NCI-H510A treated with DMSO at 0.1 percent for 48 hours (cell line): ENCODE results near the gene SMAD3.

Experiments
- DNase-seq: peaks from one replicate; lab custom pipeline; 2025; lab: John Stamatoyannopoulos, UW

Gene SMAD3

DNA sequence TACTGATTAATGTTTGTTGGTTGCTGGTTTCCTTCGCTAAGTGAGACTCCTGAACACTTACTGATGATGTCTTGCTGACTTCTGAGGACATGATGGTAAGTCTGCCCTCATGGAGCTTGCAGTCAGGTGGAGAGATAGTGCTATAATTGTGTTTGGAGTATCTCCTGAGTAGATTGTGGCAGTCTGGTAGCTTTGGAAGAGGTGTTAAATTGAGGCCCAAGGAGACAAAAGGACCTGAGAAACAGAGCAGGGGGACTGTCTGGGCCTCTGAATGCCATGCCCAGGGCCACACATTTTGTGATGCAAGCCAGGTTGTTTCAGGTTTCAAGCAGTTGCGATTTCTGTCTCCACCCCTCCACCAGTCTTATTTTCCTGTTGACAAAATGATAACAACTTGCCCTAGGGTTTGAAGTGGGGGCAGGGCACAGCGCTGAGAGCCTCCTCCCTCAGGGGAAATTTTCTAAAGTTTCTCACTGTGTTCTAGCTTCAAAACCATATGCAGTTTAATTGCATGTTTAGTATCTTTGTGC, 16.7 kb downstream of the SMAD3 start:
- no peak for DNase-seq

DNA sequence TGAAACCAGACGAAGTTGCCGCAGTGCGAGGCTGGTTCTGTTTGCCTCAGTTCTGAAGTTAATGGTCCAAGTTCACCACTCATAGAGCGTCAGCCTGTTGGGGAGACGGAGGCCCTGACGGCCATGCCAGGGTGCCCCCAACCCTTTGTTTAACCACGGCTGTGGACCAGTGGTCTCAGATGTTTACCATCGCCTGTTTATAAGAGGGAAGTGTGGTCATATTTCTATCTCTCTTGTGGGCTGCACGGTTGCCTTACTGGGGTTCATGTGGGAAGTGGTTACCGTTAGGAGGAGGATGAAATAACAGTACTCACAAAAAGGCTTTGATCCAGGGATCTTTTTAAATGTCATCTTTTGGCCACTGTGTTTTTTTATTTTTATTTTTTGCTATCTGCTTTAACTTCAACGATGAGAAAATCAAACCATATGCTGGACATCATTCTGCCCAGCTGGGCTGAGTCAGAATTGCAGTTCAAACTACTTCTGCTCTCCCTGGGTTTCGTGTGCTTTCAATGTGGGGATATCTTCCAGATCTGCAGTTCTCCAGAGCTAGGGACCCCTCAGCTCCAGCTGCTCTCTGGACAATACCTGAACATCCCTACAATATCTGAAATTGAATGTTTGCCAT, 17.8 kb downstream of the SMAD3 start:
- no peak for DNase-seq

DNA sequence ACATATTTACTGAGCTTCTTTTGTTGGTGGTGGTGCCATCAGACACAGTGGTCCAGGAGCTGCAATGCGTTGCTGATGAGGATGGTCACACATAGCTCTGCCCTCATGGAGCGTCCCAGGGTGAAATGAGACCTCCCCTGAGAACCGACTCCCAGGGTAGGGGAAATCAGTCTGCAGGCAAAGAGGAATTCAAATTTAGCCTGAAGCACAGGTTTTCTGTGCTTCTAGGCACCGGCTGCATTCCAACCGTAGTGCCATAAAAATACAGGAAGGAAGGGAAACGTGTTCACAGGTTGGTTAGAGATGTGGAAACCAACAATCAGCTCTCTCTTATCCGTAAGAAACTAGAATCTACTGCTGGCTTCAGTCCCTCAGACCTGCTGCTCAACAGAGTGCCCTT, 19.2 kb downstream of the SMAD3 start:
- DNase-seq, result no peak

GRCh38 chr15:67085237-67085817, 19.9 kb downstream of the SMAD3 start:
- DNase-seq, result no peak

DNA sequence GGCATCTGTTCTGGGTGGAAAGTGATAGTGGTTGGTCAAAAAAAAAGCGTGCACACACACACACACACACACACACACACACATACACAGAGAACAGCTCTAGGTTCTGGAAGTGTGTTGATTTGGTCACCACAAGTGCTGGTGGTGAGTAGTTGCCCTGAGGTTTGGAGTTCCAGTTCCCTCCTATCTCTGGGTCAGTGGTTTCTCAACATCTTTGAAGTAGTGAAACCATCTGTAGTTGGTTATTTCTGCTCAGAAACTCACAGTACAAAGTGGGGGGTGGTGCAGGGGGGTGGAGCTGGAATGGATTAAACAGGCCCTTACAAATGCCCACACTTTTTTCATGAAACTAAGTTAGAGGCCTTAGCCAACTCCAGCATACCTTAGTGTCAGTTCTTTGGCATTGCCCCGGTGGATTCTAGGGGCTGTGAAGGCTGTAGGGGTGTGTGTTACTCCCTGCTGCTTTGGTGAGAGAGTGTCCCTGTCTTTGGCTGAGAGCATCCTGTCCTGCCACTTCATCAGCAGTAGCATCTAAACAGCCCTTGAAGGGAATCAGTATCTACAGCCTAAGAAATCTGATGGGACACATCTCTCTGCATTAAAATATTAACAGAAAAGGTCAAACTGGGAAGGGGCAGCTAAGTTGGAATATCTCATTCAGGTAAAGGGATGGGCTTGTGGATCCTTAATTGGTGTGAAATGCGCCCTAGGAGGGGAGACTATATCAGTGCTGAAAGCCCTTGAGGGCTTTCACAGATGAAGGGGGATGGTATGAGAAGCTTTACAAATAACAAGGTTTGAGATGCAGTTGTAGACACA, 20.6 kb downstream of the SMAD3 start:
- no peak for DNase-seq

GRCh38 chr15:67086637-67086914, 21.2 kb downstream of the SMAD3 start:
- DNase-seq, result no peak

GRCh38 chr15:67087507-67088172, 22.2 kb downstream of the SMAD3 start:
- no peak for DNase-seq

- no peak for DNase-seq
Observed at GRCh38 chr15:67089217-67090193, 24.1 kb downstream of the SMAD3 start.

DNA sequence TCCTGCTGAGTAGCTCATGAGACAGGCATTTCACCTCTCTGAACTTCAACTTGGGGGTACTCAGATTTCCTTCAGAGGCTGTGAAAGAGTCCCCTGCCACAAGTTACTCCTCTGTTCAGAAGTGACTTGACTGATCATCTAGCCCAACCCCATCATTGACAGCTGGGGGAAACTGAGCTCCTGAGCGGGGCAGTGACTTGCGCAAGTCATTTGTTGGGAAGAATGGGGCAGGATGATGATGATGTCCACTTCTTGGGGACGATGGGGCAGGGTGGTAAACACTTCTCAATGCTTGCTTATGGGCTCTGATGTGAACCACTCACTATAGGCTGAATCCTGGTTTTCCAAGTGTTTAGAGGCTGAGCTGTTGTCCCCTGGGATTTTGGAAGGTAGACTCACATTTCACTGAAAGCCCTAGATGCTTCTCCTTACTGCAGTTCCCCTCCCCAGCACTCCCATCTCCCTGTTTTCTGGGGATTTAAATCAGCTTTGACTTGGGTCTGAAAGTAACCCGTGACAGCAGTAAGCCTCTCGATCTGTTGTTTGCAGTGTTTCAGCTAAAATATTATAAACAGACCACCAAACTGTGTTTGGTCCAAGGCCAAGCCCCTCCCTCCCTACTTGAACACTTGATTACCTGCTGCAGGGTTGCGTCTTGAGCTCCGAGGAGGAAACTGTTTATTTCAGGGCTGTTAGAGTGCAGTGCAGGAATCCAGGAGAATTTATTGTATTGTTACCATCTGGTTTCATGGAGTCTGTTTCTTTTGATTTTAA, 25.1 kb downstream of the SMAD3 start:
- DNase-seq, result no peak

GRCh38 chr15:67091071-67091979, 25.9 kb downstream of the SMAD3 start:
- no peak for DNase-seq

DNA sequence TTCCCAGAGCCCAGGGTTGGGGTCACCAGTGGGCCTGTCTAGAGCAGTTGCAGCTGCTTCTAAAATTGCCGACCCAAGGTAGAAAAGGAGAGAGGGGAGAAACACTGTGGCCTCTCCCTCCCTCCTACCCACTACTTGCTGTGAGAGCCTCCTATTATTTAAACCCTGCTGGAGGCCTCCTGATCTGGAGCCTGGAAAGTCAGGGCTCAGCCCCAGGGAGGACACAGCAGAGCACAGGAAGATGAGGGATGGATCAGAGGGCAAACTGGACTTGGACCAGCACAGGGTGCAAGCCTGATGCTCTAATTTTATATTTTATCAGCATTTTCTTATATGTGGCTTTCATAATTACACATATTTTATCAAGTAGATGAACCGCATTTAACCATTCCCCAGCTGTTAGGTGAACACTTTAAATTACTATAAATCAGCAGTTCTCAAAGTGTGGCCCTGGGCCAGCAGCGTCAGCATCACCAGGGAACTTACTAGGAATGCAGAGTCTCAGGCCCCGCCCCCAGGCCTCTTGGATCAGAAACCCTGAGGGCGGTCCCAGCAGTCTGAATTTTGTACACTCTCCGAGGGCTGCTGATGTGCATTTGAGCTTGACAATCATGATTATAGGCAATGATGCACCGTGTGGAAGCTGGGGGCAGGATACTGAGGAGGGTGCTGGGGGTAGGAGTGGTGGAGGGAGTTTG, 26.7 kb downstream of the SMAD3 start:
- no peak for DNase-seq

- no peak for DNase-seq
Observed at GRCh38 chr15:67092752-67093503, 27.5 kb downstream of the SMAD3 start.

GRCh38 chr15:67093504-67093862, 28.1 kb downstream of the SMAD3 start:
- DNase-seq, result no peak

DNA sequence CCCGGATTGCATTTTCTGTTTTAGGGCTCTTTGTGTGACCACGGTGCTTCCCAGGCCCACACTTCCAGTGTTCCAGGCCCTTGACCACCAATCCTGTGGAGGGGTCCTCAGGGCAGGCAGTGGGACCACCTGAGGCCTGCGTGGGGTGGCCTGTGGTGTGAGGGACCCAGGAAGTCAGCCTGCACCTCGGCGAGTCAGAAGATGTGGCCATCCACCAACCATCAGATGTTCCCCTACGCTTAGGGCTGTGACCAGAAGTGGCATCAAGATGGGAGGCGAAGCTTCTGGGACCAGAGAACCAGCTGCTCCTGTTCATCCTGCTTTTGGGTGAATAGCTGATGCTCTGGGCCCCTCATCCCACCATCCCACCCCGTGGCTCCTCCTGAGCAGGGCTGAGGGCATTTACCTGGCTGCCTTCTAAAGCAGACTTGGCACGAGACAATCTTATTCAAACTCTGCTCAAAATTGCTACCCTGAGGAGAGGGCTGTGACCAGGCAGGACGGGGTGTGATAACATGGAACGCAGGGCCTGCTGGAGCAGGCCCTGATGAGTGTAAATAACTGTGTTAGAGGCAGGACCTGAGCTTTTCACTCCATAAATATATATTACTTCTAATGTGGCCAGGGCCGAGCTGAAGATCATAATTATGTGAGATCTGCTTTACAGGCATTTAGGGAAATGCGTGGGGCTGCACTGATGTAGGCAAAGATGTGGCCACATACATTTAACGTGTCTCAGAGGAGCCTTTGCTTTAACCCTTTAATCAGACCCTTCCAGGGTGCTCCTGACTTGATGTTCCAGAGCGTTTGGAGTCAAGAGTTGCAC, 28.8 kb downstream of the SMAD3 start:
- DNase-seq, result no peak

DNA sequence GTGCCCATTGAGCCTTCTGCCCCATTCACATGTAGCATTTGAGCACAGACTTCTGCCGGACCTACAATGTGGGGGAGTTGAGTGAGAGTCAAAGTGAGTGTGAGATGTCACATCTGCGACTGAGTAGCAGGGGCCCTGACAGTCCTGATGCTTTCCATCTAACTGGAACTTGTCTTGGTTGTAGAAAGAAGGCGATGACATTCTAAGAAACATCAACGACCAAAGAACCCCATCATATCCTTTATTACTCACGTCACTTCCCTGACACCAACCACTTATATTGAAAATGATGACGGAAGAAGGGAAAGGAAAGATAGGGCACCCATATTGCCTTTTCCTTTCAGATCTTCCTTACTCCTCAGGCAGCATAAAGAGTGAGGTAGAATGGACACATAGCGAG, 30.5 kb downstream of the SMAD3 start:
- no peak for DNase-seq

DNA sequence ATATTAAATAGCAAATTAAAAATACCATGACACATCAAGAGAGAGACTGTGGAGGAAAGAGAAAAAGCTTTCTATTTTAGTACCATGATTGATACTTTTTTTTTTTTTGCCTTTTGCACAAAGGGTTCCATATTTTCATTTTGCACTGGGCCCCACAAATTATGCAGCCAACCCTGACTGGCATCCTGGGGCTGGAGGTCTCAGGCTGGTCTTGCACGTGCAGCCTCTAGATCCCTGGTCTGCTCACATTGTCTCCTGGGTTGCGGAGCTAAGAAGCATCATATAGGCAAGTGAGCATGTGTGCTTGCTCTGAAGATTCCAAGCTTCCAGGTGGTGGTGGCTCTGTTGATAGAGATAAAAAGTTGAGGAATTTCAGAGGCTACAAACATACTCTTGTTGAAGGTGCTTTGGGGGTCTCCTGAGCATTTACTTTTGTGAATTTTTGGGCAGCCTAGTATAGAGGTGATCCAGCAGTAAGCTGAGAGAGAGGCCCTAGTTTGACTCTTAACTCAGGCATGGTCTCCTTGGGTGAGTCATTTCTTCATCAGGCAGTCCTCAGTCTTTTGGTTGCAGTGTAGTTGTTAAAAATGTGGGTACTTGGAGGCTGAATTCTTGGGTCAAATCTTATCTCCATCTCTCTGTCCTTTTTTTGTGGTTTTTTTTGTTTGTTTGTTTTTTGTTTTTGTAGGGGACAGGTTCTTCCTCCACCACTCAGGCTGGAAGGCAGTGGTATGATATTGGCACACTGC, 31.3 kb downstream of the SMAD3 start:
- DNase-seq, result no peak

DNA sequence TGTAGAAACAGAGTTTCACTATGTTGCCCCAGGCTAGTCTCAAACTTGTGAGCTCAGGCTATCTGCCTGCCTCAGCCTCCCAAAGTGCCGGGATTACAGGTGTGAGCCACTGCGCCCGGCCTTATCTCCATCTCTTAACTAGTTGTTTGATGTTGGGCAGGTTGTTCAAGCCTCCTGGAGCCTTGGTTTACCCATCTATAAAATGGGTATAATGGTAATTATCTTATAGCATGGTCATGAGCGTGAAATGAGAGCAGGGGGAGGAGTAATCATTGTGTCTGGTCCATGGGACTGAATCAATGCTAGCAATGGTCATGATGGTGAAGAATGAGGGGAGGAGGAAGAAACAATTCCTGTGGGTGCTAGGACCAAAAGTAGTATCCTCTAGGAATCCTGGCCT, 32.0 kb downstream of the SMAD3 start:
- DNase-seq, result no peak
